Osteoblast (primary cell): ENCODE results near the gene FNIP2. TPM values are rescaled to one million over a fixed set of nuclear protein-coding genes. Genes with fewer than 3 reads are reported as not detected.

Experiments used
- DNase-seq: peaks from one replicate; pipeline ENCODE4 v3.0.0; 2011; ENCODE audit warnings: low spot score, mixed read lengths; ENCODE audit not compliant: insufficient read length; ENCODE audit errors: missing footprints
- H2AFZ ChIP-seq: 2 replicates; pipeline ENCODE4 v1.6.0; 2011; ENCODE audit warnings: mild to moderate bottlenecking, low read length
- H3K27ac ChIP-seq: 2 replicates; pipeline ENCODE4 v1.5.1; 2011; ENCODE audit warnings: mild to moderate bottlenecking, low read depth, low read length, moderate library complexity
- H3K27me3 ChIP-seq: 2 replicates; pipeline ENCODE4 v1.6.0; 2012; ENCODE audit warnings: mild to moderate bottlenecking, control low read depth, inconsistent platforms, low read length, moderate library complexity; ENCODE audit not compliant: insufficient read depth
- H3K36me3 ChIP-seq: 2 replicates; pipeline ENCODE4 v1.5.1; 2011; ENCODE audit warnings: mild to moderate bottlenecking, low read length, control low read depth, moderate library complexity; ENCODE audit not compliant: insufficient read depth
- H3K4me1 ChIP-seq: 2 replicates; pipeline ENCODE4 v1.5.1; 2011; ENCODE audit warnings: mild to moderate bottlenecking, low read length, control low read depth, moderate library complexity; ENCODE audit not compliant: insufficient read depth
- H3K4me2 ChIP-seq: 2 replicates; pipeline ENCODE4 v1.6.0; 2011; ENCODE audit warnings: mild to moderate bottlenecking, low read length; ENCODE audit not compliant: insufficient read depth
- H3K4me3 ChIP-seq: fragments of 200-600 bp; sonication (generic); 3 replicates; pipeline ENCODE4 v1.5.1; 2012; ENCODE audit warnings: mild to moderate bottlenecking, low read length, inconsistent platforms; ENCODE audit not compliant: insufficient read depth
- H3K79me2 ChIP-seq: 2 replicates; pipeline ENCODE4 v1.6.0; 2012; ENCODE audit warnings: mild to moderate bottlenecking, low read length, control low read depth, inconsistent platforms; ENCODE audit not compliant: insufficient read depth
- H3K9me3 ChIP-seq: 2 replicates; pipeline ENCODE4 v1.5.1; 2011; ENCODE audit warnings: low read depth, low read length, control low read depth
- H4K20me1 ChIP-seq: 2 replicates; pipeline ENCODE4 v1.6.0; 2012; ENCODE audit warnings: mild to moderate bottlenecking, low read length, control low read depth; ENCODE audit not compliant: insufficient read depth
- CTCF ChIP-seq: IDR thresholded peaks from 2 replicates; pipeline ENCODE4 v1.5.1; 2011; ENCODE audit warnings: mild to moderate bottlenecking, low read depth, low read length, moderate library complexity; ENCODE audit errors: extremely low read depth
- total RNA-seq: library from RNA; depleted of rRNA; stranded (reverse); fragments of >200 nt; gene quantifications from 2 replicates; pipeline ENCODE4 v1.2.3, GENCODE V29; 2012

The FNIP2 gene
- total RNA-seq, 1 donor = 78.9 TPM

- no peak for DNase-seq
- Histone ChIP-seq H3K4me1 (peaks cover 8% of the 10 kb centered on the region), H3K27me3 (no peaks in the 10 kb centered on the region), H2AFZ (no peak overlapping the region), H3K36me3 (peaks cover 31% of the 10 kb centered on the region), H3K4me3 (no peak overlapping the region), H3K9me3 (no peaks in the 10 kb centered on the region), H3K4me2 (no peak overlapping the region), H4K20me1 (no peaks in the 10 kb centered on the region), H3K79me2 (no peaks in the 10 kb centered on the region), H3K27ac (no peak overlapping the region)
- TF ChIP-seq CTCF = no peak
Measured at GRCh38 chr4:158861766-158862165, 92.9 kb downstream of the FNIP2 start.

- Histone ChIP-seq H3K4me1 (peaks cover 8% of the 10 kb centered on the region), H3K27ac (no peak overlapping the region), H3K4me3 (no peak overlapping the region), H3K27me3 (no peaks in the 10 kb centered on the region), H3K79me2 (no peaks in the 10 kb centered on the region), H4K20me1 (no peaks in the 10 kb centered on the region), H3K4me2 (no peak overlapping the region), H3K36me3 (peaks cover 36% of the 10 kb centered on the region), H2AFZ (no peak overlapping the region), H3K9me3 (no peaks in the 10 kb centered on the region)
- no peak for DNase-seq
- TF ChIP-seq CTCF = no peak
Measured at GRCh38 chr4:158863296-158863695, 94.5 kb downstream of the FNIP2 start.

DNA sequence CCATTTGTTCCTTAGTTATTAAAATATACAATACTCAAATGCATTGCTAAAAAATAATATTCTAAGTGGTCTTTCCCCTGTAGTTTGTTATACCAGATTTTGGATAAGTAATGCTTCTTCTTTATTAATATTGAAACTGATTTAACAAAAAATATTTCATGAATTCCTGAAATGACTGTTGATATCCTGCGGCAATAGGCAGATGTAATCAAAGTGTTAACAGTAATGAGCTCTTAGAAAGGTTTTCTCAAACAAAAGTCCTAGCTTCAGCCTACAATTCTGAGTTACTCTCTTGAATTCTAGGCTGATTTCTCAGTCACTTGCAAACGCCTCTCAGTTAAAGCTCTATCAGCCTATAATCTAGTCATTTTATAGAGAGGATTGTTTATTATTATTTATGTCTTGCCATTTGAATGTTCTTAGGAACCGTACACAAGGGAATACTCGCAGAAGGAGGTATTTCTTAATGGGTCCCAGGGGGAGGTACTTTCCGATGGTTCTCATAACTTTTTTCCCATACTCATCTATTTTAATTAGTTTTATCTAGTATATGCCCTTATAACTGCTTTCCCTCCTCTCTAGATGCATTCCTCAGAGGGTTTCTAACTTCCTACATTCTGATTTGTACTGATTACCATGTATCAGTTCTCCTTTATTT lies 96.8 kb downstream of the FNIP2 start:
- H3K4me2 ChIP-seq = no peak overlapping the region
- H3K36me3 ChIP-seq = peaks cover 41% of the 10 kb centered on the region
- no peak overlapping the region for H3K27ac ChIP-seq
- H3K4me1 ChIP-seq = no peaks in the 10 kb centered on the region
- H3K27me3 ChIP-seq = no peaks in the 10 kb centered on the region
- no peak overlapping the region for H2AFZ ChIP-seq
- no peaks in the 10 kb centered on the region for H4K20me1 ChIP-seq
- DNase-seq = no peak
- H3K4me3 ChIP-seq = no peak overlapping the region
- TF ChIP-seq CTCF = no peak
- H3K9me3 ChIP-seq = no peaks in the 10 kb centered on the region
- H3K79me2 ChIP-seq = peaks cover 2% of the 10 kb centered on the region

GRCh38 chr4:158869001-158869400 lies 100.2 kb downstream of the FNIP2 start:
- no peak for TF ChIP-seq CTCF
- no peaks in the 10 kb centered on the region for H3K27me3 ChIP-seq
- no peaks in the 10 kb centered on the region for H3K9me3 ChIP-seq
- H2AFZ ChIP-seq = no peak overlapping the region
- H3K4me1 ChIP-seq = peaks cover 14% of the 10 kb centered on the region
- no peak overlapping the region for H3K4me3 ChIP-seq
- peaks cover 22% of the 10 kb centered on the region for H3K36me3 ChIP-seq
- peaks cover 2% of the 10 kb centered on the region for H3K79me2 ChIP-seq
- no peak overlapping the region for H3K27ac ChIP-seq
- no peak for DNase-seq
- H3K4me2 ChIP-seq = no peak overlapping the region
- no peaks in the 10 kb centered on the region for H4K20me1 ChIP-seq
